ENCODE data around the gene FOXF2.

The FOXF2 gene

DNA sequence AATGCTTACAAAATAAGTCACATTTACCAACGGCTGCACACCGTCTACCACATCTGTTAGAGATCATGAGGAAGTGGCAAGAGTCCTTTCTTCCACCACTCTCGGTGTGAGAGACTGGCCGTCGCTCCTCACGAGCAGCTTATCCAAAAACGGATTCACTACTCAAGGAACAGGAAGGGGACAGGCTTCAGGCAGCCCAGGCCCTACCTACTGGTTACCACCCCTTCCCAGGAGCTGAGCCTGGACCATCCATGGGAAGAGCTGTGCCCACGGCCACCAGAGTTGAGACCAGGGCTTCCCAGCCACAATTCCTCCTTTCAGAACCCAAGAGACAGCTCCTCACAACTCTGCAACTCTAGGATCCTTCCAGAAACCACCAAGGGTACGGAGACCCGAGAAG, 37.0 kb downstream of the FOXF2 start:
- H3K4me3 ChIP-seq (ENCODE audit: low read length), result no peak overlapping the region
- DNase-seq (ENCODE audit: low read depth, low spot score), result no peak

DNA sequence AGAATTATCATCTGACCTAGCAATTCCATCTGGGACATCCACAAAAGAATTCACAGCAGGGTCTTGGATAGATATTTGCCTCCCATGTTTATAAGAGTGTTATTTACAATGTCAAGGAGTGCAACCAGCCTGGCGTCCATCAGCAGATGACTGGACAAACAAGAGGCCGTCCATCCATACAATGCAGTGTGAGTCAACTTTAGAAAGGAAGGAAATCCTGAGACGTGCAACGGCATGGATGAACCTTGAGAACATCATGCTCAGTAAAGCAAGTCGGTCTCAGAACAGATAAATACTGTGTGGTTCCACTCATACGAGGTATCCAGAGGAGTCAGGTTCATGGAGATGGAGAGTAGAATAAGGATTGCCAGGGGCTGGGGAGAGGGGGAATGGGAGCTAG, 46.4 kb downstream of the FOXF2 start:
- no peak overlapping the region for H3K4me3 ChIP-seq (ENCODE audit: low read length)
- no peak for DNase-seq (ENCODE audit: low read depth, low spot score)

DNA sequence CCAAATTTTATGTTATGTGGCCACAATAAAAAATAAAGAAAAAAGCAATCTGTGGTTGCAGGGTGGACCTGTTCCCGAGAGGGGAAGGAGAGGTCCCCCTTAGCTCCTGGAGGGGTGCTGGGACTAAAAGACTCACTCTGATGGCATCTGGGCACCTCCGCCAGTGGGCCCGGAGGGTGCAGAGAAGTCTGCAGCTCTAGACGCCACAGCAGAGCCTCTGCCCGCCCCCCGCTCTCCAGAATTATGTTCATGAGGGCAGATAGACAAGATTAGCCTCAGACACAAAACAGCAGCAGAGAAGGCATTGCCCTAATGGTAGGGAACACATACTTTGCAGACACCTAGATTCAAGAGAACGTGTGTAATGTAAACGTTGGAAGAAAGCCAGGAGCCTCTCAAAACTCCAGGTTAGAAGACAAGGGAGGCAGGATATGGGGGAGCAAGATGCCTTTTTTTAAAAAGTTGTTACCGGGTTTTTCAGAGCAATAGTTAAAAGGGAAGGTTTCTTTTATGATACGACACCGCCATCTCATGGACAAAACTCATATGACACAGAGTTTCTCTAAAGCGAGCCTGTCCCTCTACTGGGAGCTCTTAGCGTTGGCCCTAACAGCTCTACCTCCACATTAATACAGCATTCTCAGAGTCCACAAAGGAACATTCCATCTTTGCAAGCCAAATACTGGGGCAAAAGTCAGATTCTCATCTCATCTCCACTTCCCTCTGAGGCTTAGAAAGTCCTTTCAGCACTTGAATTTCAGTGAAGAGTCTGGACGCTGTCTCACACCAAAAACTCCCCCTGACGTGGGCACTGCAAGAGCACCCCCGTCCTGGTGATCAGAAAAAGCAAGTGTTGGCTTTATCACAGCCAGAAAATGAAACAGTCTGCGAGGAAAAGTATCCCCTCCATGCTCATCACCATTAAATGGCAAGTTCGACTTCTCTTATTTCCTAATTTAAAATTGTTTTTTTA, 47.2 kb downstream of the FOXF2 start:
- no peak overlapping the region for H3K4me3 ChIP-seq (ENCODE audit: low read length)
- peak; percentile 59 for DNase-seq (ENCODE audit: low read depth, low spot score)

DNA sequence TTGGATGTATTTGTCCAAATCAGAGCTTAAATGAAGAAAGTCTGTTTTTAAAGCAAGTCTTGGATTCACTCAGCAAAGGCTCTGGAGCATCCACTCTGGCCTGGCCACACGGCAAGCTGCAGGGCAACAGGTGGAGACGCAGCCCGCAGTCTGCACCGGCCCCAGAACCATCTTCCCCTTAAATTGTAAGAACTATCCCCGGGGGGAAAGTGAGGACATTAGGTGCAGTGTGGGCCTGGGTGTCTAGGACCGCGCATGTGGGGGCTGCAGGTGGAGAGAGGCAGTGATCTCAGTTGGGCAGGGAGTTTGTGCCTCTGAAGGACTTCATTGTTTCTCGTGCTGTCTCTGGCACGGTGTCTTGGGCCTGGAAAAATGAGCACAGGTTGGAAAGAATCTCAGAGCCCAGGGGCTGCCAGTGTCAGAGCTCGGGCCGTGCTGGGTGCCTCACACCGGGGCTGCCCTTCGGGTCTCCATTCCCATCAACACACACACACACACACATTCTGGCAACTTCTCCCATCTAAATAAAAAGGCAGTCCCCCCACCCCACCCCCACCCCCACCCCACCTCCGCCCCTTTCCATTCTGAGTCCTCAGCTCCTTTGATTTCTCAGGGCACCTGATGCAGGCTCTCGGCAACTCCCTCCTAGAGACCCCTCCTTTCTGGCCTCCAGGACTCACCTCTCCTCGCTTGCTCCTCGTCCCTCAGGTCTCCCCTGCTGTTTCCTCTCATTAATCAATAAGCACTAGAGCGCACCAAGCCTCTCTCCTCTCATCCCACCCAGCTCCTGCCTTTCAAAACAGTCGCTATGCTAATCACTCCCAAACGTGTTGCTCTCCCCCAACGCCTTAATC, 48.4 kb downstream of the FOXF2 start:
- H3K4me3 ChIP-seq (ENCODE audit: low read length), result no peak overlapping the region
- DNase-seq (ENCODE audit: low read depth, low spot score), result no peak

DNA sequence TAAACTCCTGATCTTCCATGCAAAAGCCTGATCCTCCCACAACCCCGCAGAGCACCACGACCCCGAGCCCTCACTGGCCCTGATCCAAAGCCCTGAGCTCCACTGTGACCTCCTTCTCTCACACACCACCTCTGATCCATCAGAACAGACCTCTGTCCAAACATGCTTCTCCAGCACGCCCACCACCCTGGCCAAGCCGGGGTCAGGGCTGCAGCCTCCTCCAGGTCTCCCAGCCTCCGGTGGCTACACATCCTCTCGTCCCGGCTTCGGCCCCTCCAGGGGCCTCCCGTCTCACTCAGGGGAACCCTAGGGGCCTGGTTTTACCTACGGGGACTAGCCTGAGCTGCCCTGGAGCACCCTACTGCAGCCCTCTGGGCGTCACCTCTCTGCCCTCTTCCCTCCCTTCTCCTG, 49.1 kb downstream of the FOXF2 start:
- no peak for DNase-seq (ENCODE audit: low read depth, low spot score)
- H3K4me3 ChIP-seq (ENCODE audit: low read length), result no peak overlapping the region

DNA sequence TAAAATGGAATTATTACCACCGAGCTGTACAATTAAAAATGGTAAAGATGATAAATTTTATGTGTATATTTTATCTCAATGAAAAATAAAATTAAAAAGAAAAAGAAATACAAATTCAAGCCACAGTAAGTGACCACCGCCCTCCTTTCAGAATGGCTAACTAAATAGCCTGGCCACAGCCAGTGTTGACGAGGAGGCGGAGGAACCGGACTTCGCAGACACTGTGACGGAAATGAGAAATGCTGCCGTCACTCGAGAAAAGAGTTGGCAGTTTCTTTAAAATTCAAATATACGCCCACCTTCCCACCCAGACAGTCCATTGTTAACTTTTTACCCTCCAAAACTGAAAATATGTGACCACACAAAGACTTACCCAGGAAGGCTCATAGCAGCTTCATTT, 50.0 kb downstream of the FOXF2 start:
- H3K4me3 ChIP-seq (ENCODE audit: low read length), result no peak overlapping the region

DNA sequence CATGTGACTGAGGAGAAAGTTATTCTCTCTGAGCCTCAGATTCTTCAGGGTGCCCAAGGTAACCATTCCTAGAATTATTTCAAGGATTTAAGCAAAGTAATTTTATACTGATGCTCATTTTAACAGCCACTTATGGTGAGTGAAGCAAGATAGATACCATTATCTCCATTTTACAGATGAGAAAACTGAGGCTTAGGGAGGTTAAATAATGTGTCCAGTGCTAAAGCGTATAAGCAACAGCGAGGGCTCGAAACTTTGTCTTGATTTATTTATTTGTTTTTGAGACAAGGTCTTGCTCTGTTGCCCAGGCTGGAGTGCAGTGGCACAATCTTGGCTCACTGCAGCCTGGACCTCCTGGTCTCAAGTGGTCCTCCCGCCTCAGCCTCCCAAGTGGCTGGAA, 53.6 kb downstream of the FOXF2 start:
- no peak overlapping the region for H3K4me3 ChIP-seq (ENCODE audit: low read length)

More for the DNA sequence above, 50.0 kb downstream of the FOXF2 start:
- DNase-seq (ENCODE audit: low read depth, low spot score), result no peak

More for the DNA sequence above, 53.6 kb downstream of the FOXF2 start:
- DNase-seq (ENCODE audit: low read depth, low spot score), result no peak
